HG03520 (cell line): ENCODE data around the gene CDH2.

Experiments
- ATAC-seq: cut with Tn5 transposase; IDR thresholded peaks from one replicate; pipeline ENCODE4 v1.9.1; 2021; ENCODE audit warnings: mild to moderate bottlenecking, moderate library complexity; ENCODE audit not compliant: unreplicated experiment

Gene CDH2

GRCh38 chr18:28045880-28046279, 131.1 kb downstream of the CDH2 start:
- ATAC-seq, result no peak

- ATAC-seq, result no peak
These were observed 131.6 kb downstream of the CDH2 start for GRCh38 chr18:28045176-28045810.

- ATAC-seq, result no peak
These were observed 132.9 kb downstream of the CDH2 start for GRCh38 chr18:28044036-28044435.

- ATAC-seq, result no peak
These were observed 133.3 kb downstream of the CDH2 start for GRCh38 chr18:28043631-28044030.

- no peak for ATAC-seq
These were observed 135.6 kb downstream of the CDH2 start for GRCh38 chr18:28041366-28041765.

GRCh38 chr18:28040716-28041115, 136.2 kb downstream of the CDH2 start:
- no peak for ATAC-seq

- ATAC-seq, result no peak
These were observed 136.7 kb downstream of the CDH2 start for GRCh38 chr18:28040211-28040610.

GRCh38 chr18:28039691-28040090, 137.2 kb downstream of the CDH2 start:
- no peak for ATAC-seq

- no peak for ATAC-seq
These were observed 137.9 kb downstream of the CDH2 start for GRCh38 chr18:28039078-28039477.

- no peak for ATAC-seq
These were observed 140.4 kb downstream of the CDH2 start for GRCh38 chr18:28036488-28036887.

GRCh38 chr18:28034567-28034966, 142.4 kb downstream of the CDH2 start:
- no peak for ATAC-seq

GRCh38 chr18:28032177-28032576, 144.8 kb downstream of the CDH2 start:
- ATAC-seq, result no peak

- no peak for ATAC-seq
These were observed 146.5 kb downstream of the CDH2 start for GRCh38 chr18:28030458-28030857.

- no peak for ATAC-seq
These were observed 149.2 kb downstream of the CDH2 start for GRCh38 chr18:28027755-28028154.

- ATAC-seq, result no peak
These were observed 157.4 kb downstream of the CDH2 start for GRCh38 chr18:28019425-28020108.

- ATAC-seq, result no peak
These were observed 158.6 kb downstream of the CDH2 start for GRCh38 chr18:28018351-28018750.

- ATAC-seq, result no peak
These were observed 161.3 kb downstream of the CDH2 start for GRCh38 chr18:28015671-28016070.

- no peak for ATAC-seq
These were observed 163.9 kb downstream of the CDH2 start for GRCh38 chr18:28013066-28013465.

- no peak for ATAC-seq
These were observed 164.6 kb downstream of the CDH2 start for GRCh38 chr18:28012336-28012735.

- ATAC-seq, result no peak
These were observed 167.3 kb downstream of the CDH2 start for GRCh38 chr18:28009589-28009988.

- ATAC-seq, result no peak
These were observed 169.1 kb downstream of the CDH2 start for GRCh38 chr18:28007841-28008240.

- no peak for ATAC-seq
These were observed 171.8 kb downstream of the CDH2 start for GRCh38 chr18:28005164-28005563.

GRCh38 chr18:28004606-28005005, 172.3 kb downstream of the CDH2 start:
- ATAC-seq, result no peak
